OCI-LY1 (cell line): Measurements from ENCODE around the gene PRSS21.

Source experiments
- H2AFZ ChIP-seq: fragments of 200-600 bp; sonication (generic), shearing (Covaris generic); 2 replicates; pipeline ENCODE4 v1.6.0; 2014; ENCODE audit warnings: antibody characterized with exemption, mild to moderate bottlenecking, low read length
- H3F3A ChIP-seq: fragments of 200-600 bp; sonication (generic), shearing (Covaris generic); 2 replicates; pipeline ENCODE4 v1.6.0; 2014; ENCODE audit warnings: mild to moderate bottlenecking, antibody characterized with exemption, low read length, moderate library complexity; ENCODE audit not compliant: insufficient read depth
- H3K27ac ChIP-seq: fragments of 200-600 bp; sonication (generic); 2 replicates; pipeline ENCODE4 v1.5.1; 2014; ENCODE audit warnings: low read length, mixed run types, mild to moderate bottlenecking, low read depth; ENCODE audit not compliant: poor library complexity, severe bottlenecking
- H3K27me3 ChIP-seq: fragments of 200-600 bp; sonication (generic); 2 replicates; pipeline ENCODE4 v1.6.0; 2014; ENCODE audit warnings: antibody characterized with exemption, mild to moderate bottlenecking, low read length, moderate library complexity; ENCODE audit not compliant: insufficient read depth
- H3K36me3 ChIP-seq: fragments of 200-600 bp; sonication (generic); 2 replicates; pipeline ENCODE4 v1.6.1; 2014; ENCODE audit warnings: mild to moderate bottlenecking, antibody characterized with exemption, low read length, moderate library complexity, mixed read lengths; ENCODE audit not compliant: insufficient read depth
- H3K4me1 ChIP-seq: fragments of 200-600 bp; sonication (generic); 2 replicates; pipeline ENCODE4 v1.5.1; 2014; ENCODE audit warnings: mild to moderate bottlenecking, low read length, moderate library complexity; ENCODE audit not compliant: insufficient read depth, severe bottlenecking
- H3K4me2 ChIP-seq: fragments of 200-600 bp; sonication (generic), shearing (Covaris generic); 2 replicates; pipeline ENCODE4 v1.6.1; 2014; ENCODE audit warnings: low read length
- H3K4me3 ChIP-seq: fragments of 200-600 bp; sonication (generic); 2 replicates; pipeline ENCODE4 v1.5.1; 2014; ENCODE audit warnings: low read length, low read depth, mild to moderate bottlenecking, mixed read lengths; ENCODE audit not compliant: poor library complexity, severe bottlenecking
- H3K79me2 ChIP-seq: fragments of 200-600 bp; shearing (Covaris generic); 2 replicates; pipeline ENCODE4 v1.6.1; 2016; ENCODE audit warnings: mixed run types, low read length, mixed read lengths; ENCODE audit not compliant: insufficient read depth
- H3K9ac ChIP-seq: fragments of 200-600 bp; sonication (generic), shearing (Covaris generic); 2 replicates; pipeline ENCODE4 v1.6.1; 2014; ENCODE audit warnings: mild to moderate bottlenecking, low read length, mixed read lengths
- H3K9me2 ChIP-seq: fragments of 200-600 bp; sonication (generic), shearing (Covaris generic); 2 replicates; pipeline ENCODE4 v1.6.1; 2014; ENCODE audit warnings: low read depth, mild to moderate bottlenecking, low read length, mixed read lengths
- H3K9me3 ChIP-seq: fragments of 200-600 bp; shearing (Covaris generic); 2 replicates; pipeline ENCODE4 v1.6.1; 2014; ENCODE audit warnings: low read length, mixed read lengths
- H4K20me1 ChIP-seq: fragments of 200-600 bp; sonication (generic), shearing (Covaris generic); 2 replicates; pipeline ENCODE4 v1.6.0; 2016; ENCODE audit warnings: mild to moderate bottlenecking, low read length; ENCODE audit not compliant: insufficient read depth
- CTCF ChIP-seq: fragments of 200-600 bp; sonication (generic), shearing (Covaris generic); IDR thresholded peaks from 2 replicates; pipeline ENCODE4 v1.5.1; 2017; ENCODE audit warnings: mild to moderate bottlenecking, antibody characterized with exemption, low read length, moderate library complexity, mixed read lengths
- EZH2 ChIP-seq: fragments of 200-600 bp; sonication (generic), shearing (Covaris generic); IDR thresholded peaks from 2 replicates; pipeline ENCODE4 v1.8.0; 2017; ENCODE audit warnings: borderline replicate concordance, mixed run types, mild to moderate bottlenecking, antibody characterized with exemption, low read length, moderate library complexity, mixed read lengths

The PRSS21 gene

GRCh38 chr16:2842340-2843000, 25.4 kb downstream of the PRSS21 start:
- Histone ChIP-seq H3K27ac (no peak overlapping the region), H3K4me2 (no peak overlapping the region), H3K27me3 (0 out of 2 replicates have a peak, but pooled peaks cover 1% of the 10 kb centered on the region), H3K4me3 (no peak overlapping the region), H3K36me3 (no peaks in the 10 kb centered on the region), H3K9me3 (no peaks in the 10 kb centered on the region), H4K20me1 (no peaks in the 10 kb centered on the region), H3K4me1 (peaks cover 7% of the 10 kb centered on the region), H3F3A (no peaks in the 10 kb centered on the region), H3K9ac (no peak overlapping the region), H2AFZ (no peak overlapping the region), H3K79me2 (no peaks in the 10 kb centered on the region), H3K9me2 (no peaks in the 10 kb centered on the region)
- TF ChIP-seq EZH2 (no peak), CTCF (peak; percentile 68)

- H3K27ac ChIP-seq = no peak overlapping the region
- H3K4me1 ChIP-seq = peaks cover 7% of the 10 kb centered on the region
- no peaks in the 10 kb centered on the region for H4K20me1 ChIP-seq
These were observed 26.5 kb downstream of the PRSS21 start for GRCh38 chr16:2843526-2843925.

GRCh38 chr16:2845116-2845515, 28.1 kb downstream of the PRSS21 start:
- H3K9me3 ChIP-seq = no peaks in the 10 kb centered on the region
- H3F3A ChIP-seq = no peaks in the 10 kb centered on the region
- H3K27ac ChIP-seq = no peak overlapping the region
- peaks cover 7% of the 10 kb centered on the region for H3K4me1 ChIP-seq
- H3K4me3 ChIP-seq = no peak overlapping the region
- no peaks in the 10 kb centered on the region for H3K36me3 ChIP-seq
- no peak overlapping the region for H3K4me2 ChIP-seq
- H3K79me2 ChIP-seq = no peaks in the 10 kb centered on the region
- H4K20me1 ChIP-seq = no peaks in the 10 kb centered on the region
- no peak overlapping the region for H3K9ac ChIP-seq
- TF ChIP-seq EZH2 = no peak
- no peak for TF ChIP-seq CTCF
- no peaks in the 10 kb centered on the region for H3K9me2 ChIP-seq
- H2AFZ ChIP-seq = no peak overlapping the region
- no peaks in the 10 kb centered on the region for H3K27me3 ChIP-seq

More at GRCh38 chr16:2843526-2843925, 26.5 kb downstream of the PRSS21 start:
- H3K9ac ChIP-seq = no peak overlapping the region
- TF ChIP-seq CTCF (no peak), EZH2 (no peak)
- H3K9me2 ChIP-seq = no peaks in the 10 kb centered on the region
- H2AFZ ChIP-seq = no peak overlapping the region
- no peak overlapping the region for H3K4me2 ChIP-seq
- no peak overlapping the region for H3K4me3 ChIP-seq
- no peaks in the 10 kb centered on the region for H3K36me3 ChIP-seq
- no peaks in the 10 kb centered on the region for H3K9me3 ChIP-seq
- no peaks in the 10 kb centered on the region for H3F3A ChIP-seq
- H3K27me3 ChIP-seq = no peaks in the 10 kb centered on the region
- no peaks in the 10 kb centered on the region for H3K79me2 ChIP-seq
